RWPE2 (cell line): ENCODE results near the gene FBP2.

Experiments used
- ATAC-seq: fragments of 200-7000 bp; cut with Tn5 transposase; 3 replicates; pipeline ENCODE4 v1.9.1; 2021; ENCODE audit warnings: low read depth
- DNase-seq: peaks from one replicate; pipeline ENCODE4 v3.0.0-alpha.2; 2020; ENCODE audit warnings: low spot score
- H3K27ac ChIP-seq: fragments of 450-650 bp; 2 replicates; pipeline ENCODE4 v1.5.1; 2017; ENCODE audit warnings: mild to moderate bottlenecking; ENCODE audit not compliant: poor library complexity, severe bottlenecking
- H3K27me3 ChIP-seq: fragments of 250-450 bp; sonication (Bioruptor Pico); 2 replicates; pipeline ENCODE4 v1.5.1; 2021; ENCODE audit warnings: mild to moderate bottlenecking, moderate library complexity; ENCODE audit not compliant: insufficient read depth, poor library complexity, severe bottlenecking
- H3K36me3 ChIP-seq: fragments of 250-450 bp; sonication (Bioruptor Pico); 2 replicates; pipeline ENCODE4 v1.5.1; 2020; ENCODE audit warnings: low read depth, mild to moderate bottlenecking, moderate library complexity
- H3K4me1 ChIP-seq: fragments of 250-450 bp; sonication (Bioruptor Pico); 2 replicates; pipeline ENCODE4 v1.5.1; 2021; ENCODE audit warnings: mild to moderate bottlenecking, moderate library complexity; ENCODE audit not compliant: insufficient read depth, poor library complexity, severe bottlenecking
- H3K4me3 ChIP-seq: fragments of 250-450 bp; sonication (Bioruptor Pico); 2 replicates; pipeline ENCODE4 v1.5.1; 2021; ENCODE audit warnings: mild to moderate bottlenecking, moderate library complexity; ENCODE audit not compliant: severe bottlenecking
- H3K9me3 ChIP-seq: fragments of 250-450 bp; sonication (Bioruptor Pico); 2 replicates; pipeline ENCODE4 v1.5.1; 2021; ENCODE audit warnings: mild to moderate bottlenecking, moderate library complexity; ENCODE audit not compliant: severe bottlenecking
- CTCF ChIP-seq: fragments of 450-650 bp; IDR thresholded peaks from one replicate; pipeline ENCODE4 v1.5.1; 2017; ENCODE audit warnings: mild to moderate bottlenecking, moderate library complexity; ENCODE audit not compliant: poor library complexity, severe bottlenecking

FBP2 gene

DNA sequence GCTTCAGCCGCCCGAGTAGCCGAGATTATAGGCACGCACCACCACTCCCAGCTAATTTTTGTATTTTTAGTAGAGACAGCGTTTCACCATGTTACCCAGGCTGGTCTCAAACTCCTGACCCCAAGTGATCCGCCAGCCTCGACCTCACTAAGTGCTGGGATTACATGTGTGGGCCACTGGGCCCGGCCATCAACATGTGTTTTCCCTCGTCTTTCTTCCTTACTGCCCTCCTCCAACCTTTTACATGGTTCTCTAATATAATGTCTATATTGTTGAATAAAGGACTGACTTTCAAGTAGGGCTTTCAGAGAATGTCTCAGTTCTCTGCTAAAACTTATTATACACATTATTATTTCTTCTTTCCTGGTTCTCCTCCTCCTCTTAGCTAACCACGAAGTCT, 60.0 kb downstream of the FBP2 start:
- TF ChIP-seq CTCF = no peak
- no peak overlapping the region for H3K4me3 ChIP-seq
- ATAC-seq (no peak), DNase-seq (no peak)
- H3K27ac ChIP-seq = no peak overlapping the region
- no peaks in the 10 kb centered on the region for H3K4me1 ChIP-seq
- no peaks in the 10 kb centered on the region for H3K9me3 ChIP-seq
- H3K36me3 ChIP-seq = no peaks in the 10 kb centered on the region
- no peaks in the 10 kb centered on the region for H3K27me3 ChIP-seq

- ATAC-seq (no peak), DNase-seq (no peak)
- Histone ChIP-seq H3K4me3 (no peak overlapping the region), H3K36me3 (no peaks in the 10 kb centered on the region), H3K9me3 (no peaks in the 10 kb centered on the region), H3K27ac (no peak overlapping the region), H3K27me3 (no peaks in the 10 kb centered on the region), H3K4me1 (no peaks in the 10 kb centered on the region)
- TF ChIP-seq CTCF = no peak
Measured at GRCh38 chr9:94533155-94533554, 60.5 kb downstream of the FBP2 start.

DNA sequence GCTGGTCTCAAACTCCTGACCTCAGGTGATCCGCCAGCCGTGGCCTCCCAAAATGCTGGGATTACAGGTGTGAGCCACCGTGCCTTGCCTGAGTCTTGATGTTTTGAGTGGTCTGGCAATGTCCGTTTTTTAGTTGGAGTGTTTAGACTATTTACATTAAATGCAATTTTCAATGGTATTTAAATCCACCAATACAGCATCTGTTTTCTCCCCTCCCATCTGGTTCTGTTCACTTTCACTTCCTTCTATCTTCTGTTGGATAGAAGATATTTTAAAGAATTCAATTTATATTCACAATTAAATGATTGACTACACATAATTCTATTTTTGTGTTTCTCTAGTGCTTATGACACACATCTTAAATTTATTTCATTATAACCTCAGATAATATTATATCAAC, 64.7 kb downstream of the FBP2 start:
- no peak for DNase-seq
- Histone ChIP-seq H3K4me3 (no peak overlapping the region), H3K9me3 (no peaks in the 10 kb centered on the region), H3K4me1 (no peaks in the 10 kb centered on the region), H3K27me3 (no peaks in the 10 kb centered on the region), H3K36me3 (no peaks in the 10 kb centered on the region), H3K27ac (no peak overlapping the region)
- ATAC-seq = no peak
- no peak for TF ChIP-seq CTCF

DNA sequence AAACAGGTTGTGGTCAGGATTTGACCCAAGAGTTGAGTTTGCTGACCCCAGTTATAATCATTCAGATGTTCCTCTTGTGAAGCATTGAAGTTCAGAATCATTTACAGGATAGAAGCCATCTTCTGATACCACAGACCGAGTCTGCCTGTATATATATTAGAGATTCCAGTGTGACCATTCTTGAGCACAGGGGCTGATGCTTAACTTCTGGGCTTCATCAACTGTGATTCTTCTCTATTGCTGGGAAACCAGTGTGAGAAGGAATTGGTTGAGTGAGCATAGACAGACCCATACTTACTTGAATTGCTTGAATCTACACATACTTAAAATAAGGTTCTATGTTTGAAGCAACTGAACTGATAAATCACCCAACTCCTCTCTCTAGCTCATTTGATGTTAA, 66.7 kb downstream of the FBP2 start:
- H3K4me3 ChIP-seq = no peak overlapping the region
- DNase-seq (no peak), ATAC-seq (no peak)
- H3K4me1 ChIP-seq = no peaks in the 10 kb centered on the region
- no peaks in the 10 kb centered on the region for H3K27me3 ChIP-seq
- H3K27ac ChIP-seq = no peak overlapping the region
- H3K36me3 ChIP-seq = no peaks in the 10 kb centered on the region
- TF ChIP-seq CTCF = no peak
- H3K9me3 ChIP-seq = no peaks in the 10 kb centered on the region

- H3K4me3 ChIP-seq = no peak overlapping the region
- H3K36me3 ChIP-seq = no peaks in the 10 kb centered on the region
- H3K9me3 ChIP-seq = no peaks in the 10 kb centered on the region
- ATAC-seq (no peak), DNase-seq (no peak)
- H3K27me3 ChIP-seq = no peaks in the 10 kb centered on the region
- no peak for TF ChIP-seq CTCF
- H3K4me1 ChIP-seq = no peaks in the 10 kb centered on the region
- H3K27ac ChIP-seq = no peak overlapping the region
Measured at GRCh38 chr9:94526271-94526670, 67.4 kb downstream of the FBP2 start.
